GM04504 (cell line): ENCODE data around the gene LCN1.
"Not testable (repeated sequence)": the region's sequence is repeated elsewhere in the genome, so short reads cannot be mapped to it uniquely, and the experiment has no call there.

Experiments
- DNase-seq: peaks from one replicate; pipeline ENCODE4 v3.0.0-alpha.2; 2012; ENCODE audit warnings: low read depth

LCN1 gene

DNA sequence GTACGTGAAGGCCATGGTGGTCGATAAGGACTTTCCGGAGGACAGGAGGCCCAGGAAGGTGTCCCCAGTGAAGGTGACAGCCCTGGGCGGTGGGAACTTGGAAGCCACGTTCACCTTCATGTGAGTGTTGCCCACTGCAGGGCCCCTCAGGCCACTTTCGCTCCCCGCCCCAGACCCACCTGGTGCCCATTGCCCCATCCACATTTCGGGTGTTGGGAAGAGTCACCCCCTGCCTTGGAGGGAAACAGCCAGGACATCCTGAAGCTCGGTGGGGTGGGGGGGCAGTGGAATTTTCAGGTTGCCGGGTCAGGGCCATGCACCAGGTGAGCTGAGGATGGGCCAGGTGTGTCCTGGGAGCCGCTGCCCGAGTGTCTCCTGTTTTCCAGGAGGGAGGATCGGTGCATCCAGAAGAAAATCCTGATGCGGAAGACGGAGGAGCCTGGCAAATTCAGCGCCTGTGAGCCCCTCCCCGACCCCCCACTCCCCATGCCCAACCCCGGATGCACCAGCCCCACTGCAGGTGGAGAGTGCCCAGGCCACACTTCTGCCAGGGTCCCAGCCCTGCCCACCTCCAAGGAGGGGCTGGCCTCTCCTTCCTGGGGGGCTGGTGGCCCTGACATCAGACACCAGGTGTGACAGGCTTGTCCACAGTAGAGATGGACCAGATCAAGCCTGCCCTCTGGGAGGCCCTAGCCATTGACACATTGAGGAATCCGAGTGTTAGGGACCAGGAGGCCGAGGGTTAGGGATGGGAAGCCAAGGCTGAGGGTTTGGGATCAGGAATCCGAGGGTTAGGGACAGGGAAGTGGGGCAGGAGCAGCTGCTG, 25.8 kb downstream of the LCN1 start:
- not testable (repeated sequence) for DNase-seq

DNA sequence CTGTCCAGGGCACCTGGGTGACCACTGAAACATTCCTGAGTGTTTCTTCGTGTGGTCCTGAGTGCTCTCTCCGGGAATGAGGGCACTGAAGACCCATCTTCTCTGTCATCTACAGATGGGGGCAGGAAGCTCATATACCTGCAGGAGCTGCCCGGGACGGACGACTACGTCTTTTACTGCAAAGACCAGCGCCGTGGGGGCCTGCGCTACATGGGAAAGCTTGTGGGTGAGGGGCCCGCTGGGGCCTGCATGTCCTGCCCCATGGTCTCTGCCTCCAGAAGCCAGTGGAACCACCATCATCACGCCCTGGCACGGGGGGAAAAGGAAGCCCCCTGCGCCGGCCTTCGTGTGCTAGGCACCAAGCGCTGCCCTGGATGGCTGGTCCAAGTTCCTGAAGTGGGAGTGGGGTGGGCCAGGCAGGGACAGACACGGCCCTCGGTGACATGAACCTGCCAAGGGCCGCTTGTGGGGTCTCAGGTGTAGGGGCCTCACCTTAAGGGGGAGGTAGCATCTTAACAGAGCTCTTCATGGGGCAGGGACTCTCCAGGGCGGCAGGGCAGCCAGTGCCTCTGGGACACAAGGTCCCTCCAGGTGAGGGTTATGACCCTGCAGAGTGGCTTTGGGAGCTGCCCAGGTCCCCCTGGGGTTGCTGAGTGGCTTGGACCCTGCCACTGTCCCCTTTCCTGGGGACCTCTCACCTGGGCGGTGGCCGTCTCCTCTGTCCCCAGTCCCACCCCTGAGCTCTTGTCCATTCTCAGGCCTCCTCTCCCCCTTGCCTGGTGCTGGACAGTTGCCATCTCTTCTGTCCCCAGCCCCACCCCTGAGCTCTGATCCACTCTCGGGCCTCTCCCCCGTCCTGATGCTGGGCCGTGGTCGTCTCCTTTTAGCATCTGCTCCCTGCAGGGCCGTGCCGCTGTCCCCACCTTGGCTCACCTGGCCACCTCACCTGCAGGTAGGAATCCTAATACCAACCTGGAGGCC, 26.8 kb downstream of the LCN1 start:
- DNase-seq: no peak

DNA sequence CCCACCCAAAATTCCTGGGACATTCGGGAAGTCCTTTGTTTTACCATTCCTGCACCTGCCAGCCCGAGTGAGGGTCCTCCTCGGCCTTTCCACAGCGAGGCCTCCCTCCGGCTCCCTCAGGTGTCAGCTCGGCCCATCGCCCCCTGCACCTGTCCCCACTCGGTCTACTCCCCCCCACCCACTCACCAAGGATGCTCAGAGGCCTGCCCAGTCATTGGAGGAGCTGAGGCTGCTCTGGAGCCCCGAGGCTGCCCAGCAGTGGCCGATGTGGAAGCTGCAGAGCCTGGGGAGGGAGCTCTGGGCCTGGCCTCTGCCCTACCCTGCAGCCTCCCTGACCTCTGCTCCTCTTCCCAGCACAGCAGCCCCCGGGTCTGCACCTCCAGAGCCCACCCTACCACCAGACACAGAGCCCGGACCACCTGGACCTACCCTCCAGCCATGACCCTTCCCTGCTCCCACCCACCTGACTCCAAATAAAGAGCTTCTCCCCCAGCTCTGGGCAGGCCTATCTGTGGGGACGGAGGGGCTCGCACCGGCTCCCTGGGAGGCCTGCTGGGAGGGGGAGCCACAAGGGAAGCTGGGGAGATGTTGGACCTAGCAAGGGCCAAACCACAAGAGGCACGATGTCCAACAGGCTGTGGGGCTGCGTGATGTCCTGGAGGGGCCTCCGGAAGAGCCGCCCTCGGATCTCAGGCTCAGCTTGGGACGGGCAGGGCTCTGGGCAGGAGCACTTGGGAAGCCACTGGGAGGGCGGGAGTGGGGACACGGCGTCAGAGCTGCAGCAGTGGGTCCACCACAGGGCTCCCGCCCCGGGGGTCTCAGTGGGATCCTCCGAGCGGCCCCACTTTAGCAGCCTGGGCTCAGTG, 28.5 kb downstream of the LCN1 start:
- not testable (repeated sequence) for DNase-seq

DNA sequence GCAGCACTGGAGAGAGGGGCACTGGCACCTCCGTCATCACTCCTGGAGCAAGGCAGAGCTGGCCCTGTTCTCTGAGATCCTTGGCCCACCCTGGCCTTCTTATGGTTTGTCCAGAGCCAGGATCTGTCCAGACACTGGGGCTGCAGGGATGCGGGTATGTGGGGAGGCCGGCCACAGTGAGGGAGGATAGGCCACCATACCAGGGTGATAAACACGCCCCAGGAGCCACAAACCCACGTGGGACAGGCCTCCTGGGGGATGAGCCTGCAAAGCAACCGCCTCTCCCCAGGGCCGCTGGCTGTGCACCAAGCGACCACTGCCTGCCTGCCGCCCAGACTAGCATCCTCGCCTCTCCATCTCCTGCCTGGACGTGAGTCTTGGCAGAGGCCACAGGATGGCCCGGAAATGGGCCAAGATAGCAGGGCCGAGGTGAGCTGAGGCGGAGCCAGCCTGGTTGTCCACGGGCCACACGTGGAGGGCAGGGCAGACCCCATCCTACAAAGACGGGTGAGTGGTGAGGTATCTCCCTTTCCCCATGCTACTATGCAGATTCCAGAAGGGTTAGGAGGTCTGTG, 29.2 kb downstream of the LCN1 start:
- DNase-seq: no peak

DNA sequence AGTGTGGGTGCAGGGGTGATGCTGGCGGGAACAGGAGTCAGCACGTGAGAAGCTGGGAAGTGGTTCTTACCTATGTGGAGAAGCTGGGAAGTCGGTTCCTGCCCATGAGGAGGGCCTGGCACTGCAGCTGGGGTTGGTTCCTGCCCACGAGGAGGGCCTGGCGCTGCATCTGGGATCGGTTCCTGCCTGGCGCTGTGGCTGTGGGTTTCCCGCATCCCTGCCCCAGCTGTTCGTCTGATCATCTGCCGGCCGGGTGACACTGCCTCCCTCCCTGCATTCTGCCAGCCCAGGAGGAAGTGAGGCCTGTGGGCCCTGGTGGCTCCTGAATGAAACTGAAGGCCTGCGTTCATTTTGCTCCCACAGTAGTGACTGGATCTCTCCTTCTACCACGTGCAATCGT, 29.8 kb downstream of the LCN1 start:
- DNase-seq: no peak

DNA sequence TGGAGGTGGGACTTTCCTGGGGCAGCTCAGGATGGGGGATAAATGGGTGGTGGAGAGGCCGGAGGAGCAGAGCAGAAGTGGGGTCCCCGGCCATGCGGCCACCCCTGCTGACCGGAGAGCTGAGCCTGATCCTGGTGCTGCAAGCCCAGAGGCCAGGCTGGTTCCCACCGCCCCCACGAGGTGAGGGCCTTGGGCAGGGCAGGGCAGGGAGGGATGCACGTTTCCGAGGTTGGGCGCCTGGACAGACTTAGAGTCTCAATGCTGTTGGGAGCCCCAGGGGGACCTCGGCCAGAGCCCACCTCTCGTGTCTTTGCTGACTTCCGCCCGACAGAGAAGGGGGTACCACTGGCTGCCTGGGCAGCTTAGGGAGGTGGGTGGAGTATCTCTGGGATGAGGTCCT, 30.2 kb downstream of the LCN1 start:
- DNase-seq: no peak

DNA sequence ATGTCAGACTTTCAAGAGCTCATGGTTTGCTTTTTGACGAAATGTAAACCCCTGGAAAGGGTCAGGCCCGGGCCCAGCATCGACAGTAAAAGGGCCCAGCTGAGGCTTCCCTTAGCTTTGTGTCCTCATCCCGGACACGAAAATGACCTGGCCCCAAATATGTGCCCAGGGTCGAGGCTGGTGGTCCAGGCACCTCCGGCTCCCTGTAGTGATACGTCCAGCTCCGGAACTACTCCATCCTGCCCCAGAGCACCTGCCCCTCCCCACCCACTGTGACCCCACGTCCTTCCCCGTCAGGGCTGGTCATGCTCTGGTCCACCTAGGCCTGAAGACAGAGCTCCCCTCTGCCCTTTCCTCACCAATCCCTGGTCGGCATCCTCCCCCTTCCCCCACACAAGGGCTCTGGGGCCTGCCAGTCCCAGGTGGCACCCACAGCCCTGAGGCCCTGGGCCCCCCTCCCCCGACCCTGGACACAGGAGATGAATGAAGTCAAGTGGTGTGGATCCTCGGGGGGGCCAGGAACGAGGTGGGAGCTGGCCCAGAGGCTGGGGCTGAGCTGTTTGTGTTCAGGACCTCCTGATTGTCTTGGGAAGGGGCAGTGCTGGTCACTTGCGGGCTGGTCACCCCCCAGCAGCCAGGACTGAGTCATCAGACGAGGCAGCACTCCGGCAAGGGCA, 30.9 kb downstream of the LCN1 start:
- no peak for DNase-seq

DNA sequence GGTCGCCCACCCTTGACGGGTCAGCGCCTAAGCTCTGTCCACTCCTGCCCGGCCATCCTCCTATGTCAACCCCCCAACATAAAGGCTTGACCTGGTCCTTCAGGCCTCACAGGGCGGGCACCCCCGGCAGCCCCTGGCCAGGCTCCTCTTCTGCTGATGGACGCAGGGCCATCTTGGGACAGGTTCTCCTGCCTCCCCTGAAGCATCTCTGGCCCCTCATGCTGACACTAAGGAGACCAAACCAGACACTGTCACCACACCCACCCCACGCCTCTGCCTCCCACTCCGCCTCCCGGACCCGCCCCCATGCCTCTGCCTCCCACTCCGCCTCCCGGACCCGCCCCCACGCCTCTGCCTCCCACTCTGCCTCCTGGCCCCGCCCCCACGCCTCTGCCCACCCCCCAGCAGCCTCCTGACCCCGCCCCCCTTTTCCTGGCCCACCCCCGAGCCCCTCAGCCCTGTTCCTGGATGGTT, 31.5 kb downstream of the LCN1 start:
- no peak for DNase-seq

DNA sequence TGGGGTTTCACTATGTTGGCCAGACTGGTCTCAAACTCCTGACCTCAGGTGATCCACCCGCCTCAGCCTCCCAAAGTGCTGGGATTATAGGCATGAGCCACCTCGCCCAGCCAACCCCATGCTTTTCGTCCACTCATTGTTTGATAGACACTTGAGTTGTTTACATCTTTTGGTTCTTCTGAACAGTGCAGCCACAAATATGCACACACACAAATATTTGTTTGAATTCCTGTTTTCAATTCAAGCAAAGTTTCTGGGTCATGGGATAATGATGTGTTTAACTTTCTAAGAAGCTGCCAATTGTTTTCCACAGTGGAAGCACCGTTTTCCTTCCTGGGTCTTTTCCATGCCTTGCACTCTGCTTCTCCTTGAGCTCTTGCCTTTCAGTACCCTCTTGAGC, 33.5 kb downstream of the LCN1 start:
- DNase-seq: no peak

DNA sequence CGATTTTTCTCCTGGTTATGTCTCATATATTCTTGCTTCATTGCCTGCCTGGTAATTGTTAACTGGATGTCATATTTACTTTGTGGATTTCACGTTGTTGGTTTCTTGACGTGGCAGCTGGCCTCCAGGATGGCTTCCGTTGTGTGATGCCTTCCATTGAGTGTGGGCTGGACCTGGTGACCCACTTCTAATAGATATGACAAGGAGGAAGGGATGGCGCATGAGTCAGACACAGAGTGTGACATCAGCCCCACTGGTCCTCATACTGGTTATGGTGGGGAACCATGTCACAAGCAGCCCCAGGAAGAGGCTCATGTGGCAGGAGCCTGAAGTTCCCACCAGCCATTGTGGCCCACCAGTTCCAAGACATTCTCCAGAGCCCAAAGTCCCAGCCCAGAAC, 34.0 kb downstream of the LCN1 start:
- DNase-seq: no peak

DNA sequence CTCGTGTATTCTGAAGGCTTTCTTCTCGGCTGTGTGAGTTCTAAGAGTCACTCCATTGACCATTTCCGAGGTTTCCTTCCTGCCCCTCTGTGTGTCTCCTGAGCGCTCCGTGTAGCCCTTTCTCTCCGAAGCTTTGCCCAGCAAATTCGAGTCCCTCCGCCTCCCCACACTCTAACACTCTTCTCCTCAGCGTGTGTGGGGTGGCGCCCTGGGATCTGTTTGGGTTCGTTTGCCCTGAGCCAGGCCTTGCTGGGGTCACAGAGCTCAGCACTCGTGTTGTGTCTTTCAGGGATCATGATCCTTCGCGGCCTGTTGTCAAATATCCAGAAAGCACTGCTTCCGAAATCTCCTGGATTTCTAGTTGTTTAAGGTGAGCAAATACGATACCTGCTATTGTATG, 34.7 kb downstream of the LCN1 start:
- DNase-seq: no peak

DNA sequence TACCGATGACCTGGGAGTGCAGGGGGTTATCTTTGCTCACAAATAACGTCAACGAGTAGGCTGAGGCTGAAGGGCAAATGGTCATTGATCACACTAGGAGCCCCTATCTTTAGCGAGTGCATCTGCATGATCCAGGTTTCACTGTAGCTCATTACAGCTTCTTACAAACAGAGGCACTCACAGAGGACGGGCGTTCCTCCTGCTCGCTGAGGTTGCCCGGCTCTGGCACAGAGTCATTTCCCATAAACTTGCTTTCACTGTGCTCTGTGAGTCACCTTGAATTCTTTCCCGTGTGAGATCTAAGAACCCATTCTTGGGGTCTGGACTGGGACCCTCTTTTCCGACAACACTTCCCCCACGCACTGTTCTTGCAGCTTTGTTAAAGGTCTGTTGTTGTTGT, 38.4 kb downstream of the LCN1 start:
- no peak for DNase-seq

DNA sequence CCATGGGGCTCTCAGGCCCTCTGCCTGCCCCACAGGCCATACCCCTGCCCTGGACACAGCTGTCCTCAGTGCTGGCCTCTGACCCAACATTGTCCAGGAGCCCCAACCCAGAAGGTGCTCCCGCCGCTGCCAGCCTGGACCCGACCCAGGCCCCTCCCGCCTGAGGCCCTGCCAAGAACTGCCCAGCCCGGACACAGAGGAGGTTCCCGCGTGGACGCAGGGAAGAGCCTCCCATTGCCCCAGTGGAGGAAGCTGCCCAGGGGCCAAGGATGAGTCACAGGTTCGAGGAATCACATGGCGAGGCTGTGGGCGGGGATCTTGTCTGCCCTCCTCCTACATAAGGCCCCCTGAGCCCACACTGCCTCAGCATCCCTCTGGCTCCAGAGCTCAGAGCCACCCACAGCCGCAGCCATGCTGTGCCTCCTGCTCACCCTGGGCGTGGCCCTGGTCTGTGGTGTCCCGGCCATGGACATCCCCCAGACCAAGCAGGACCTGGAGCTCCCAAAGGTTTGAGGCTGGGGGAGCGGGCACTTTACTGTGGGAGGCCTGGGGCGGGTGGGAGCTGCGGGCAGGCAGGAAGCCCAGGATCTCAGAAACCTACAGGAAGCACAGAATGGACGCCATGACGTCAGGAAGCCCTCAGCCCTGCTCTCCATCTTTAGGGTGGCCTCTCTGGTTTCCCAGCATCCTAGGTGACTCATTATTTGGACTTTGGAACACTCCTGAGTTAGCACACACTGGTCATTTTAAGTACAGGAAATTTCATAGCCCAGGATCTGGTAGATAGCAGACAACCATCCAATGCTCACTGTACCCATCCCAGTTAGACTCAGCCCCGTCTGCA, 40.4 kb downstream of the LCN1 start, which contains the start of gene PAEP:
Gene PAEP (plus strand): TSS at position 366 of the 844 bp plus-strand sequence.
- no peak for DNase-seq

DNA sequence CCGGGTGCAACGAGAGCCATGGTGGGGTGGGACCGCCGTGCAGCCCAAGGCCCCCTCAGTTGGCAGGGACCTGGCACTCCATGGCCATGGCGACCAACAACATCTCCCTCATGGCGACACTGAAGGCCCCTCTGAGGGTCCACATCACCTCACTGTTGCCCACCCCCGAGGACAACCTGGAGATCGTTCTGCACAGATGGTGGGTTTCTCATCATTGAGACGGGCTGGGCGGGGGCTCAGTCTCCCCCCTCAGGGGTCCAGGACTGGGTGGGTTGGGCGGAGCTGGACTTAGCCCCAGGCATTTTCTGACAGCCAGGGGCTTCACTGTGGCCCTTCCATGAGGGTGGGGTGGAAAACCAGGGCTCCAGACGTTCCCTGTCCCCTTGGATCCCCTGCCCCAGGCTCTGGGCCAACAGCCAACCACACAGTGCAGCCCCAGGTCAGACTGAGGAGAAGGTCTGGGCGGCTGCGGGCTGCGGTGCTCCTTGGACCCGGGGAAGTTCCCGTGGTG, 41.0 kb downstream of the LCN1 start:
- DNase-seq: no peak

DNA sequence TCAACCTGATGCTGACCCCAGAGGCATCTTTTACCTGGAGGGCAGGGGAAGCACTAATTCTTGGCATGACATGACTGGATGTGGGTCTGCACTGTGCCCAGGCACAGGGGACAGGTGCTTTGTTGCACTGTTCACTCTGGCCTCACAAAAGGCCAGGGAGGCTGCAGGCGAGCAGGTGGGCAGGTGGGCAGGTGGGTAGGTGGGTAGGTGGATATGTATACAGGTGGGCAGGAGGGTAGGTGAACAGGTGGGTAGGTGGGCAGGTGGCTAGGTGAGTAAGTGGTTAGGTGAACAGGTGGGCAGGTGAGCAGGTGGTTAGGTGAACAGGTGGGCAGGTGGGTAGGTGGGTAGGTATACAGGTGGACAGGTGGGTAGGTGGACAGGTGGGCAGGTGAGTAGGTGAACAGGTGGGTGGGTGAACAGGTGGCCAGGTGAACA, 41.8 kb downstream of the LCN1 start:
- no peak for DNase-seq

DNA sequence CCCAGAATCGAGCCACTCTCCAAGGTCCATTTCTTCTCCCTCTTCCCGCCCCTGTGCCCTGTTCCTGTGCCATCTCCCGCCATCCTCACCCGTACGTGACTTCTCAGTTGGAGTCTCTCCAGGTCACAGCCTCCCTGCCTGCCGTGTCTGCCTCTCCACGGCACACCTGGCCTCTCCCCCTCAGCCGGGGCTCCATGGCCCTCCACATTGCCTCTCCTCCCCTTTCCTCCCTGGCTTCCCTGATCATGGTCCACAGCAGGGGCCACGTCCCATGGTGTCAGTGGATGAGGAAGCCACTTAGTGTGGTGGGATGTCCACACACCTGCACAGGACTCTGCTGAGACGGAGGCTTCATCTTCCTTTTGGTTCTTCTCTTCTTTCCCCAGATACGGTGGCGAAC, 42.6 kb downstream of the LCN1 start:
- no peak for DNase-seq

DNA sequence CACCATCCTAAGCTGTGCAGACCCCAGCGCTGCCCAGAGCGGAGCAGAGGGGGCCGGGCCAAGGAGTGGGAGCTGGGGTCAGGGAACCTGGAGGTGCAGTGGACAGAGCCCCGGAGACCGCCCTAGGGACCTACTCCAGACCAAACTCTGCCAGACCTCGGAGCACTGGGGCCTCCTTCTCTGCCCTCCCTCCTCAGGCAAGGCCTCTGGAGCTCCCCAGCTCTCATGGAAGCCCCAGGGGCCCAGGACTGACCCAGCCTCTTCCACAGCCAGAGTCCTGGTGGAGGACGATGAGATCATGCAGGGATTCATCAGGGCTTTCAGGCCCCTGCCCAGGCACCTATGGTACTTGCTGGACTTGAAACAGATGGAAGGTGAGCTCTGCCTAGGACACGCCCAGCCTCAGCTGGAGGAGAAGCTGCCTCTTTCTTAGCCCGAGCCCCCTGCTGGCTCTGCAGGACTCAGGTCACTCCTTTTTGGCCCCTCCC, 43.9 kb downstream of the LCN1 start:
- DNase-seq: no peak

DNA sequence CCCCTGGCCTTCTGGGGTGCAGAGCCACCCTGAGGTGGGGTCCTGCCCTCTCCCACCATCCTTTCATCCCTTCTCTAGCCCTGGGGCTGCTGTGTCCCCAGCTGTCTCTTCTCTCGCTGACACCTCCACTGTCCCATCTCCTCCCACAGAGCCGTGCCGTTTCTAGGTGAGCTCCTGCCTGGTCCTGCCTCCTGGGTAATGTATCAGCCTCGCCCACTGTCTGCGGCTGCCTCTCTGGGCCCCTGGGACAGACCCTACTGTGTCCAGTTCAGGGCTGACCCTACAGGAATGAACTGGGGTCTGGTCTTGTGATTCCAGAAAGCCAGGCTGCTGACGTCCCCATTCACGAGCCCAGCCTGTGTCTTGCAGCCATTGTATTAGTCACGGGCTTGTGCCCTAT, 44.4 kb downstream of the LCN1 start:
- DNase-seq: no peak

DNA sequence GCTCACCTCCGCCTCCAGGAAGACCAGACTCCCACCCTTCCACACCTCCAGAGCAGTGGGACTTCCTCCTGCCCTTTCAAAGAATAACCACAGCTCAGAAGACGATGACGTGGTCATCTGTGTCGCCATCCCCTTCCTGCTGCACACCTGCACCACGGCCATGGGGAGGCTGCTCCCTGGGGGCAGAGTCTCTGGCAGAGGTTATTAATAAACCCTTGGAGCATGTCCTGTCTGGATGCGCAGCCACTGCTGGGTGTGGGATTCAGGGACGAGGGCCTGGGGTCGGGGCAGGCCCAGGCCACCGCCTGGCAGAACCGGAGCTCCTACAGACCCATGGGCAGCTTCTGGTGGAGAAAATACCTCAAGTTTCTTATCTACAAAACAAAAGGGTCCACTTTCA, 45.3 kb downstream of the LCN1 start:
- DNase-seq: no peak

DNA sequence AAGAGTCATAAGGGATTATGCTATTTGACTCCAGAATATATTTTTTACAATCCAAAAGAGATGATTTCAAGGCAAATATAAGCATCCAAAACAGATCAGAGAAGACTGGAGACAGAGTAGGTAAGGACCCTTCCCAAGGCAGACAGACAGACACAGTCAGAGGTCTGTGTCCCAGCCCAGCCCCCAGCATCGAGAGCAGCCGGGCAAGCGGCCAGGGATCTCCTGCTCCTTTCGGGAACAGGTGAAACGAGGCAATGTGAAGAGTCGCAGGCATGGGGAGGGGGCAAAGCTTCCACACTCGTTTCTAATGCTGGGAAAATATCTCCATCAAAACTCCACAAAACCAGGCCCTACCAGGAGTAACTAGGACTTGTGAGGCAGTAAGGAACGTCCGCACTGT, 46.1 kb downstream of the LCN1 start:
- DNase-seq: no peak
